ENCODE measurements around the gene MAST4.

DNA sequence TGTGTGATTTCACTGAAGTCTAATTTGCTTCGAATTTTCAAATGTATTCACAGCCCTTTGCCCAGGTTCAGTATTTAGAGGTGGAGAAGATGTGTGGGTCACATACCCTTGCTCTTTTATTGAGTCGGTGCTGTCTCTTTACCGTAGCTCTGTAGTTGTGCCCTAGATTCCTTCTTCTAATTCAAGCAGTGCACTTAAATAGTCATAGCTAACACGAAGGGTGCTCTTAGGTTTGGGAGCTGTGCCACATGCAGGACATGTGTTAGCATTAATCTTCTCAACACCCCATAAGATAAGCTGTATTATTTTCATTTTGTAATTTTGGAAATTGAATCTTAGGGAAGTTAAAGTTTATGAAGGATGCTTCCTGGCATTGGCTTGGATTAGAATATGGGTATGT is 293.3 kb downstream of the MAST4 start:
- TF ChIP-seq, protein P1, sequence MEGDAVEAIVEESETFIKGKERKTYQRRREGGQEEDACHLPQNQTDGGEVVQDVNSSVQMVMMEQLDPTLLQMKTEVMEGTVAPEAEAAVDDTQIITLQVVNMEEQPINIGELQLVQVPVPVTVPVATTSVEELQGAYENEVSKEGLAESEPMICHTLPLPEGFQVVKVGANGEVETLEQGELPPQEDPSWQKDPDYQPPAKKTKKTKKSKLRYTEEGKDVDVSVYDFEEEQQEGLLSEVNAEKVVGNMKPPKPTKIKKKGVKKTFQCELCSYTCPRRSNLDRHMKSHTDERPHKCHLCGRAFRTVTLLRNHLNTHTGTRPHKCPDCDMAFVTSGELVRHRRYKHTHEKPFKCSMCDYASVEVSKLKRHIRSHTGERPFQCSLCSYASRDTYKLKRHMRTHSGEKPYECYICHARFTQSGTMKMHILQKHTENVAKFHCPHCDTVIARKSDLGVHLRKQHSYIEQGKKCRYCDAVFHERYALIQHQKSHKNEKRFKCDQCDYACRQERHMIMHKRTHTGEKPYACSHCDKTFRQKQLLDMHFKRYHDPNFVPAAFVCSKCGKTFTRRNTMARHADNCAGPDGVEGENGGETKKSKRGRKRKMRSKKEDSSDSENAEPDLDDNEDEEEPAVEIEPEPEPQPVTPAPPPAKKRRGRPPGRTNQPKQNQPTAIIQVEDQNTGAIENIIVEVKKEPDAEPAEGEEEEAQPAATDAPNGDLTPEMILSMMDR (IDR thresholded peaks at IDR 0.05) = no peak
- TF ChIP-seq POLR2A (IDR thresholded peaks at IDR 0.05) (no peak), EP300 (IDR thresholded peaks at IDR 0.05) (no peak)

Measured in tibial nerve (tissue), 4 donors.